GM12878 (cell line): Measurements from ENCODE around the gene LIN7A. TPM values are rescaled to one million over a fixed set of nuclear protein-coding genes. Genes with fewer than 3 reads are reported as not detected.

Source experiments
- ATAC-seq: fragments of 200-7000 bp; cut with Tn5 transposase; 3 replicates; pipeline ENCODE4 v1.9.1; 2020; ENCODE audit warnings: mild to moderate bottlenecking, moderate library complexity
- BruUV-seq: library from RNA; stranded (reverse); fragments of 400-500 nt; replicated peaks from 2 replicates; lab custom pipeline; 2021; lab: Mats Ljungman, UMichigan
- CTCF ChIA-PET: fragments of 300-600 bp; sonication (Branson Sonifier 250); formaldehyde crosslinking; extraction: SDS; loops from one replicate; lab custom pipeline; 2021; ENCODE audit warnings: inconsistent platforms; lab: Yijun Ruan, JAX
- POLR2A ChIA-PET: fragments of 350-600 bp; formaldehyde crosslinking; extraction: SDS; loops from one replicate; lab custom pipeline; 2021; ENCODE audit warnings: inconsistent platforms; lab: Charles Lee
- RAD21 ChIA-PET: fragments of 300-600 bp; sonication (Branson Sonifier 250); formaldehyde crosslinking; loops from one replicate; lab custom pipeline; 2023; ENCODE audit warnings: antibody characterized with exemption; ENCODE audit not compliant: unreplicated experiment; lab: Charles Lee
- SMC1A ChIA-PET: fragments of 300-600 bp; sonication (Branson Sonifier 250); formaldehyde crosslinking; loops from one replicate; lab custom pipeline; 2023; ENCODE audit not compliant: unreplicated experiment, uncharacterized antibody; lab: Charles Lee
- DNase-seq: peaks from one replicate; pipeline ENCODE4 v3.0.0-alpha.2; 2011; ENCODE audit warnings: low read depth, low spot score
- FAIRE-seq: peaks from 3 replicates; lab custom pipeline; 2011; peaks lifted over from hg19 to GRCh38; lab: Jason Lieb, UNC
- H2AFZ ChIP-seq: 2 replicates; pipeline ENCODE4 v1.6.0; 2011; ENCODE audit warnings: low read depth, low read length, control low read depth; ENCODE audit not compliant: control insufficient read depth
- H3K27ac ChIP-seq: 2 replicates; pipeline ENCODE4 v1.5.1; 2011; ENCODE audit warnings: control low read depth; ENCODE audit not compliant: control insufficient read depth, insufficient read depth
- H3K27me3 ChIP-seq, 2 experiments: replicated peaks in 1 of 2; 2 replicates each; pipeline versions ENCODE4 v1.6.0 to v1.6.1; 2011; ENCODE audit warnings: low read length in 1 of 2; ENCODE audit not compliant: control insufficient read depth in 2 of 2, insufficient read depth in 2 of 2
- H3K36me3 ChIP-seq, 2 experiments: 2 replicates each; pipeline ENCODE4 v1.5.1; 2011; ENCODE audit warnings: low read length in 1 of 2; ENCODE audit not compliant: control insufficient read depth in 2 of 2, insufficient read depth in 2 of 2
- H3K4me1 ChIP-seq: 2 replicates; pipeline ENCODE4 v1.6.1; 2011; ENCODE audit warnings: mild to moderate bottlenecking, low read length, moderate library complexity, mixed read lengths; ENCODE audit not compliant: control insufficient read depth, insufficient read depth
- H3K4me2 ChIP-seq: 2 replicates; pipeline ENCODE4 v1.6.0; 2011; ENCODE audit warnings: control low read depth; ENCODE audit not compliant: control insufficient read depth, insufficient read depth
- H3K4me3 ChIP-seq: fragments of 200-600 bp; sonication (generic); 2 replicates; pipeline ENCODE4 v1.5.1; 2016
- H3K79me2 ChIP-seq: 2 replicates; pipeline ENCODE4 v1.6.0; 2011; ENCODE audit warnings: low read length; ENCODE audit not compliant: control insufficient read depth, insufficient read depth
- H3K9ac ChIP-seq: 2 replicates; pipeline ENCODE4 v1.8.0; 2011; ENCODE audit warnings: low read length, control low read depth, mixed read lengths; ENCODE audit not compliant: control insufficient read depth, insufficient read depth
- H3K9me3 ChIP-seq: replicated peaks from 3 replicates; pipeline ENCODE4 v1.5.1; 2011; ENCODE audit warnings: mild to moderate bottlenecking, low read length; ENCODE audit not compliant: control insufficient read depth, insufficient read depth
- H4K20me1 ChIP-seq: 2 replicates; pipeline ENCODE4 v1.6.0; 2011; ENCODE audit not compliant: control insufficient read depth, insufficient read depth
- CHD4 ChIP-seq: fragments of 200-600 bp; sonication (generic); IDR thresholded peaks from 2 replicates; pipeline ENCODE4 v1.6.1; 2016; ENCODE audit warnings: mild to moderate bottlenecking
- E2F8 ChIP-seq: fragments of 450-650 bp; IDR thresholded peaks from 2 replicates; pipeline ENCODE4 v1.6.1; 2018; ENCODE audit warnings: mild to moderate bottlenecking, low read depth, moderate library complexity; ENCODE audit not compliant: partially characterized antibody
- ETV6 ChIP-seq, 2 experiments: fragments of 450-650 bp in 1 of 2; IDR thresholded peaks in 1 of 2; conservative IDR thresholded peaks in 1 of 2; 2 replicates each; pipeline ENCODE4 v1.6.1; 2014; ENCODE audit warnings: antibody characterized with exemption in 1 of 2, borderline replicate concordance in 1 of 2, low read depth in 1 of 2, mild to moderate bottlenecking in 1 of 2, moderate library complexity in 1 of 2
- EZH2 ChIP-seq: IDR thresholded peaks from 2 replicates; pipeline ENCODE4 v1.6.1; 2012; ENCODE audit warnings: low read depth, mild to moderate bottlenecking, control low read depth, inconsistent platforms, low read length, borderline replicate concordance; ENCODE audit not compliant: control insufficient read depth
- FOXM1 ChIP-seq: IDR thresholded peaks from 2 replicates; pipeline ENCODE4 v1.6.1; 2012; ENCODE audit warnings: low read depth, mild to moderate bottlenecking, inconsistent platforms, low read length, moderate library complexity
- HDAC6 ChIP-seq: fragments of 200-600 bp; sonication (generic); IDR thresholded peaks from one replicate; pipeline ENCODE4 v1.8.0; 2017; ENCODE audit warnings: antibody characterized with exemption; ENCODE audit not compliant: unreplicated experiment
- RBBP5 ChIP-seq: fragments of 200-600 bp; sonication (generic); conservative IDR thresholded peaks from 2 replicates; pipeline ENCODE4 v1.6.1; 2016
- REST ChIP-seq: IDR thresholded peaks from 2 replicates; pipeline ENCODE4 v1.6.1; 2012; ENCODE audit warnings: mild to moderate bottlenecking, low read depth, low read length
- SRF ChIP-seq, 2 experiments: IDR thresholded peaks; 2 replicates each; pipeline ENCODE4 v1.6.1; 2011; ENCODE audit warnings: low read depth in 2 of 2, low read length in 2 of 2, mild to moderate bottlenecking in 1 of 2, moderate library complexity in 1 of 2
- SUPT20H ChIP-seq: IDR thresholded peaks from 2 replicates; pipeline ENCODE4 v1.6.1; 2011; ENCODE audit warnings: low read depth, mild to moderate bottlenecking, low read length, moderate library complexity, borderline replicate concordance; ENCODE audit not compliant: control insufficient read depth
- TCF7 ChIP-seq: IDR thresholded peaks from 2 replicates; pipeline ENCODE4 v1.6.1; 2014; ENCODE audit warnings: antibody characterized with exemption, borderline replicate concordance
- in situ Hi-C: fragments of 300-500 bp; cut with MboI; formaldehyde crosslinking; loops from 9 replicates; pipeline ENCODE4 v1.14.3; 2018; ENCODE audit warnings: mixed read lengths
- intact Hi-C: fragments of 100-400 bp; cut with micrococcal nuclease; formaldehyde crosslinking; loops from one replicate; pipeline ENCODE4 v1.14.2; 2022; ENCODE audit not compliant: unreplicated experiment
- polyA plus RNA-seq, 11 experiments: library from polyadenylated mRNA; depleted of rRNA in 4 of 11; unstranded in 6 of 11; stranded (reverse) in 5 of 11; fragments of >200 nt; fragmentation: Nextera tagmentation in 4 of 11; fragmentation: Illumina TruSeq in 1 of 11; extraction: Ambion mirVana in 4 of 11; extraction: Trizol in 1 of 11; gene quantifications; 1 replicate in 1 of 11; 2 replicates in 10 of 11; pipeline versions ENCODE4 v1.2.1 to v1.2.3, GENCODE V29; 2011 to 2016; ENCODE audit warnings: inconsistent platforms in 2 of 11, missing spikeins in 2 of 11, low read depth in 1 of 11
- total RNA-seq, 4 experiments: library from RNA; depleted of rRNA in 3 of 4; stranded (reverse); fragments of >200 nt in 3 of 4; fragmentation: Illumina TruSeq in 1 of 4; extraction: Trizol in 1 of 4; gene quantifications; 2 replicates each; pipeline versions ENCODE4 v1.2.1 to v1.2.3, GENCODE V29; 2013 to 2021

LIN7A gene
- total and polyA plus RNA-seq, 10 of the 15 experiments (the other 5 are each of a cell fraction or from before 2014, with no cell fraction given), result 0.04 to 0.93 (median 0.35) TPM; not detected in 1

GRCh38 chr12:80881106-80881505, 56.6 kb downstream of the LIN7A start:
- intact Hi-C loops, result no loop called here
- in situ Hi-C loops, result no loop called here
- ChIA-PET CTCF (interaction anchor here (0.8 to 1.2 kb wide), 2 partner anchors 37 to 41 kb away, joined by 3 read pairs; no protein-coding TSS in a partner anchor), SMC1A (interaction anchor here (1.7 kb wide), 1 partner anchor 66 kb away, joined by 3 read pairs; no protein-coding TSS in a partner anchor), POLR2A (no interaction called here), RAD21 (no interaction called here)
- Histone ChIP-seq H3K79me2 (no peaks in the 10 kb centered on the region), H3K27ac (no peak overlapping the region), H3K36me3 (no peaks in the 10 kb centered on the region), H3K27me3 (no peaks in the 10 kb centered on the region), H3K4me1 (no peaks in the 10 kb centered on the region), H3K9ac (no peak overlapping the region), H3K4me3 (no peak overlapping the region), H4K20me1 (no peaks in the 10 kb centered on the region), H3K4me2 (no peak overlapping the region), H2AFZ (no peak overlapping the region), H3K9me3 (no peaks in the 10 kb centered on the region)
- no peak for ATAC-seq
- no TSS peak for BruUV-seq
- no peak for FAIRE-seq
- DNase-seq, result no peak
- TF ChIP-seq ETV6 (conservative IDR thresholded peaks at IDR 0.05 in 1 of 2, IDR thresholded peaks at IDR 0.05 in 1 of 2; ENCODE audit: borderline replicate concordance in 1 of 2, low read depth in 1 of 2), result no peak
- TF ChIP-seq REST, result no peak
- TF ChIP-seq HDAC6, result no peak
- TF ChIP-seq EZH2, result no peak
- TF ChIP-seq TCF7, result no peak
- no peak for TF ChIP-seq FOXM1
- TF ChIP-seq E2F8, result no peak
- no peak for TF ChIP-seq SUPT20H
- no peak for TF ChIP-seq CHD4
- TF ChIP-seq RBBP5, result no peak
- no peak for TF ChIP-seq SRF (IDR thresholded peaks at IDR 0.05; ENCODE audit: low read depth in 2 of 2, low read length in 2 of 2)
